Liver (tissue), 3 donors: Measurements from ENCODE around the gene ZNF747.

ENCODE experiments used
- CTCF ChIP-seq: fragments of 150-350 bp; IDR thresholded peaks from 2 replicates; pipeline ENCODE4 v1.5.1; 2017; ENCODE audit warnings: improper control_type of control experiment, low read depth, low read length; ENCODE audit not compliant: missing input control
- GABPA ChIP-seq, 2 donors: IDR thresholded peaks in 1 of 2; conservative IDR thresholded peaks in 1 of 2; 2 replicates each; pipeline ENCODE4 v1.6.1; 2016; ENCODE audit warnings: antibody characterized with exemption in 2 of 2, mild to moderate bottlenecking in 1 of 2, moderate library complexity in 1 of 2
- HNF4A ChIP-seq, 2 donors: conservative IDR thresholded peaks; 2 replicates each; pipeline ENCODE4 v1.6.1; 2016; ENCODE audit warnings: antibody characterized with exemption in 2 of 2, mild to moderate bottlenecking in 2 of 2
- JUND ChIP-seq, 2 donors: IDR thresholded peaks; 2 replicates each; pipeline ENCODE4 v1.6.1; 2016; ENCODE audit warnings: antibody characterized with exemption in 2 of 2
- MAX ChIP-seq: IDR thresholded peaks from 2 replicates; pipeline ENCODE4 v1.6.1; 2016; ENCODE audit warnings: antibody characterized with exemption
- RAD21 ChIP-seq, 2 donors: IDR thresholded peaks; 2 replicates each; pipeline ENCODE4 v1.6.1; 2016; ENCODE audit warnings: antibody characterized with exemption in 2 of 2, mild to moderate bottlenecking in 2 of 2
- REST ChIP-seq: IDR thresholded peaks from 2 replicates; pipeline ENCODE4 v1.6.1; 2016; ENCODE audit warnings: antibody characterized with exemption, mild to moderate bottlenecking
- SP1 ChIP-seq: IDR thresholded peaks from 2 replicates; pipeline ENCODE4 v1.6.1; 2018; ENCODE audit warnings: antibody characterized with exemption, mild to moderate bottlenecking
- YY1 ChIP-seq: IDR thresholded peaks from 2 replicates; pipeline ENCODE4 v1.6.1; 2016; ENCODE audit warnings: antibody characterized with exemption, mild to moderate bottlenecking
- TF ChIP-seq, protein P1 (sequence below): IDR thresholded peaks from 2 replicates; pipeline ENCODE4 v1.6.1; 2016; ENCODE audit warnings: antibody characterized with exemption
- donor health status: healthy.
- donor health status: healthy.

DNA sequence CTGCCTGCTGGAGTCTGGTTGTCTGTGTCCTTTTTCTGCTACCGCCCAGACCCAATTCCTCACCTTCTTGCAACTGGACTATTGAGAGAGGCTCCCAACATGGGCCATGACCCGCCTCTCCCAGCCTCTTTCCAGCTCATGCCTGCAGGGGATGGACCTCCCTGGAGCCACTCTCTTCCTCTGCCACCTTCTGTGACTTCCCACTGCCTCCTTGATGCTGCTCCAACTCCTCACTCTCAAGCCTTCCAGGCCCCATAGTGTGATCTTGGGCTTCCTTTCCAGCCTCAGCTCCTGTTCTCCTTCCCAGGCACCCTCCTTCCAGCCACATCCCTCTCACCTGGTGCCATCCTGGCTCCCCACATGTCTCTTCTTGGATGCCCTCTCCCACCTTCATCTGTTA, 19.4 kb downstream of the ZNF747 start:
- TF ChIP-seq CTCF, result no peak
- TF ChIP-seq RAD21 (IDR thresholded peaks at IDR 0.05), result no peak
- no peak for TF ChIP-seq HNF4A (conservative IDR thresholded peaks at IDR 0.05)
- no peak for TF ChIP-seq MAX
- TF ChIP-seq REST, result no peak
- no peak for TF ChIP-seq YY1
- TF ChIP-seq, protein P1, sequence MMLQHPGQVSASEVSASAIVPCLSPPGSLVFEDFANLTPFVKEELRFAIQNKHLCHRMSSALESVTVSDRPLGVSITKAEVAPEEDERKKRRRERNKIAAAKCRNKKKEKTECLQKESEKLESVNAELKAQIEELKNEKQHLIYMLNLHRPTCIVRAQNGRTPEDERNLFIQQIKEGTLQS, result no peak
- TF ChIP-seq GABPA (IDR thresholded peaks at IDR 0.05 in 1 of 2, conservative IDR thresholded peaks at IDR 0.05 in 1 of 2), result no peak
- TF ChIP-seq SP1, result no peak
- TF ChIP-seq JUND (IDR thresholded peaks at IDR 0.05), result no peak
